GM19035 (cell line): ENCODE measurements around the gene IL6.
"Not testable (repeated sequence)": the region's sequence is repeated elsewhere in the genome, so short reads cannot be mapped to it uniquely, and the experiment has no call there.

Source experiments
- ATAC-seq: cut with Tn5 transposase; IDR thresholded peaks from one replicate; pipeline ENCODE4 v1.9.1; 2021; ENCODE audit not compliant: unreplicated experiment

The IL6 gene

GRCh38 chr7:22726907-22727713 is at the start of gene IL6:
IL6 (plus strand) TSS chr7:22727200; CDS start chr7:22727263, 63 bp downstream.
- ATAC-seq, result no peak

DNA sequence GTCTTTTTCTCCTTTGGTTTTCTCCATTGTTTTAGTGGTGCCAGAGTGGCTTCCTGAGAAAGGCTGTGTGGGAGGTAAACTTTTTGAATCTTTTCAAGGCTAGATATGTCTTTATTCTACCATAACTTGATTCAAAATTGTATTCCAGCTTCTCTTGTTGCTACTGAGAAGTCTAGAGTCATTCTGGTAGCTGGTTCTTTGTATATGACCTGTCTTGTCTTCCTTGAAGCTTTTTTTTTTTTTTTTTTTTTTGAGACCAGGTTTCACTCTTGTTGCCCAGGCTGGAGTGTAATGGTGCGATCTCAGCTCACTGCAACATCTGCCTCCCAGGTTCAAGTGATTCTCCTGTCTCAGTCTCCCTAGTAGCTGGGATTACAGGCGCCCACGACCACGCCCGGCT is 49.7 kb upstream of the IL6 start:
- ATAC-seq, result not testable (repeated sequence)

DNA sequence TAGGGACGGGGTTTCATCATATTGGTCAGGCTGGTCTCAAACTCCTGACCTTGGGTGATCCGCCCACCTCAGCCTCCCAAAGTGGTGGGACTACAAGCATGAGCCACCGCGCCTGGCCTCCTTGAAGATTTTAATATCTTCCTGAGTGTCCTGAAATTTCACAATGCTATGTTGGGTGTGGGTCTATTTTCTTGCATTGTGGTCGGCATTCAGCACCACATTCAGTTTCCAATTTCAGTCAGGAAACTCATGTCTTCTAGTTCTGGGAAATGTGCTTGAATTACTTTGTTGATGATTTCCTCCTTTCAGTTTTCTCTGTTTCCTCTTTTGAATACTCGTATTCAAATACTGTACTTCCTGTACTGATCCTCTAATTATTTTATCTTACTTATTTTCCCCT is 49.3 kb upstream of the IL6 start:
- no peak for ATAC-seq

DNA sequence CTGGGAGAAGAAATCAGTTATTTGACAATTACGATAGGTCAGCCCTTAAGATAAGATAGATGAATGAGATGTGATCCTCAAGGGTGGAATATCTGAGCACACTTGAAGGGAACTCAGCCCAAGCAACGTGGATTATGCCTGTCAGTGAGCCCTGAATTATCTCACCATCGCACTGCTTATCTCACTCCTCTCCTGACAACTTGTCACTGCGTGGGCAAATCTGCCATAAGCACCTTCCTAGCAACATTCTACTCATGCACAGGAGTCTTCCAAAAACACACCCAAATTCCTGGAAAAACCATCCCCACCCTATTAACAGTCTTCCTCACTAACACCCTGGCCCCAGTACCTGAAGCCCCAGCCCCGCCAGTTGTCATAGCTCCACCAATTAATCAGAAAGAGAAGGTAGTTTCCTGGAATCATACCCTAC is 46.5 kb upstream of the IL6 start:
- no peak for ATAC-seq

DNA sequence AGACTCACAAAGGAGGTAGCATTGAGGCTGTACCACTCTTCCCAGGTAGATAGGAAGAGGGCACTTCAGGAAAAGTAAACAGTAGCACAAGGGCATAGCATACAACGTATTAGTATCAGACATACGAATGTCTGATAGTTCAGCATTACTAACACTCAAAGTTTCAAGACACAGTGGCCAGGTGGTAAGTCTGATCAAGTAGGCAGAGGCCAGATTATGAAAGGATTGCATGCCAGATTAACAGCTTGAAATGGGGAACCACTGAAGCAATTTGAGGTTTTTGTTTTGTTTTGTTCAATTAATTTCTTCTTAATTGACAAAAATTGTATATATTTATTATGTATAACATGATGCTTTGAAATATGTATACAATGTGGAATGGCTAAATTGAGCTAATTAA is 45.7 kb upstream of the IL6 start:
- ATAC-seq, result no peak

DNA sequence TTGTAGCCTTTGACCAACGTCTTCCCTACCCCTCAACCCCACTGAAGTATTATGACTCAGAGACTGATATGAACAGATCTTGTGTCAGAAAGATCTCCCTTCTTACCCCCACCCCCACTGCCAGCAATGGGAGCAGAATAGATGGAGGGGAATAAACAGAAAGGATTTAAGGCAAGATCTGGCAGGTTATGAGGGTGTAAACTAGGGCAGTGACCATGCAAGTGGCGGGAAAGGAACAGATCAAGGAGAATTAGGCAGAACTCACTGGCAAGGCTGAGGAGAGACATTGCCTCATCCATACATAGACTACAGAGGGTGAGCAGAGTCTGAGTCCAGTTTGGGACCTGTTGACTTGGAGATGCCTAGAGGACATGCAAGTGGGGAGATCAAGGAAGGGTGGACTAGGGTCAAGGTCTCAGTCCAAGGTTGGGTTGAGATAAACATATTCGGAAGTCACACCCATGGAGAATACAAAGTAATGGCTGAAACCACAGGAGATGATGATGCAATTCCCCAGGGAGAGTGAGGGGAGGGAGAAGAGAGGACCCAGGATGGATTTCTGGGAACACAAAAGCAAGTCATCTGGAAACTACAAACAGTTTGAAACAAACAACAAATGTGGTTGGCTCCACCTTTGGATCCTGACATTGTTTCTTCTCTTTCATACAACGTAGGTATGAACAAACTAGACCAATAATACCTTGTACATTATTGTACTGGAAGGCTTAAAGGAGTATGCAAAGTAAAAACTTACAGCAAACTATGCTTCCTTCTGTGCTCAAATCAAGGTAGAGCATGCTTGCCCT is 44.9 kb upstream of the IL6 start:
- no peak for ATAC-seq

DNA sequence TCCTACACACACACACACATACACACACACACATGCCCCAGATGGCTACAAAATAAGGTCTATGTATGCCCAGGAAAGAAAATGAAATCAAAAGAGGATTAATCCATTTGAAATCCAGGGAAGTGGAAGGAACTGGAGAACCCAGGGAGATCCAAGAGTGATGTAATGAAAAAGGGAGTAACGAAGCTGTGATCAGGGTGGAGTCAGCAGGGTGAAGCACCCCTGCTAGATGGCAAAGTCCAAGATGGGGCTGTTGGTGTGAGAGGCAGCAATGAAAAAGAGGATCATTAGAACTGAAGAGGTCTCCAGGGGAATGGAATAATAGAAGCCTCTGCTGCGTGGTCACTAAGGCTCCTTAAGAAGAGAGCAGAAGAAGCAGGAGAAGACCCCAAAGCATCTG is 43.6 kb upstream of the IL6 start:
- ATAC-seq, result no peak

GRCh38 chr7:22686620-22687019 is 40.4 kb upstream of the IL6 start:
- ATAC-seq, result no peak

GRCh38 chr7:22688084-22688483 is 38.9 kb upstream of the IL6 start:
- ATAC-seq, result no peak

- not testable (repeated sequence) for ATAC-seq
These were observed 38.1 kb upstream of the IL6 start for GRCh38 chr7:22688934-22689333.

DNA sequence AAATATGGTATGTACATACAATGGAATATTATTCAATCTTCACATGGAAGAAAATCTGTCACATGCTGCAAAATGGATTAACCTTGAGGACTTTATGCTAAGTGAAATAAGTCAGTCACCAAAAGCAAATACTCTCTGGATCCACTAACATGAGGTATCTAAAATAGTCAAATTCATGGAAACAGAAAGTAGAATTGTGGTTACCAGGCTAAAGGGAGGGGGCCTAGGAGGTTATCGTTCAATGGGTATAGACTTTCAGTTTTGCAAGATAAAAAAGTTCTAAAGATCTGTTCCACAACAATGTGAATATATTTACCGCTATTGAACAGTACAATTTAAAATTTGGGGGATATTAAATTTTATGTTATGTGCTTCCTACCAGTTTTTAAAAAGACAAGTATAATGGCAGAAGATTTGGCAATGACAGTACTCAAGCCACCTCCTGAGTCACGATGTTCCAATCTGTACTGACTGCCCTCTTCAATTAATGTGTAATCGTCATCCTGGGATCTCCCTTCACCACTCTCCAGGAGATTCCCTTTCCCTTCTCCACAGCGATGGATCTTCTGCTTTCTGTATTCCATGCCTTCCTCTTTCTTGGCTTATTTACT is 32.3 kb upstream of the IL6 start:
- no peak for ATAC-seq

DNA sequence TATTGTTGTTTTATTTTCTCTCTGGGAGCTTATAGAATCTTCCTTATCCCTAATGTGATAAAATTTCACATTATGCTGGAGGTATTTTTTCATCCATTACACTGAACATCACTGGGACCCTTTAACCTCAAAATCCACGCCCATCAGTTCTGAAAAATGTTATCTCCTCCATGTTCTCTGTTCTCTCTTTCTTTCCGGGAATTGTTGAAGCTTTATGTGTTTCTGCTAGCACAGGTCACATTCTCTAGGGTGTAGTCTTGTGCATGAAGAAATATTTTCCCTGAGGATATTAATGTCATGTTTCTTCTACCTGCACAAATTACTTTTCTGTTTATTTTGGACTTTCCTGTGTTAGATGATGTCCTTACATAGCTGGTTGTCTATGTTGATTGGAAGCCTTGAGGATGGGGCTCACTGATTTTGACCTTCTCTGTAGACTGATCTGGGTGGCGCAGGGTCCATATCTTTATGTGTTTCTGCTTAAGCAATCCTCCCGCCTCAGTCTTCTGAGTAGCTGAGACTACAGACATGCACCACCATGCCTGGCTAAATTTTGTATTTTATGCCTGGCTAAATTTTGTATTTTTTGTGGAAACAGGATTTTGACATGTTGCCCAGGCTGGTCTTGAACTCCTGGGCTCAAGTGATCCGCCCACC is 31.4 kb upstream of the IL6 start:
- no peak for ATAC-seq

- ATAC-seq, result no peak
These were observed 30.3 kb upstream of the IL6 start for GRCh38 chr7:22696541-22697228.

- ATAC-seq, result no peak
These were observed 29.6 kb upstream of the IL6 start for GRCh38 chr7:22697322-22697859.

- peak; percentile 84 for ATAC-seq
These were observed 29.0 kb upstream of the IL6 start for GRCh38 chr7:22697876-22698606.

- ATAC-seq, result no peak
These were observed 28.2 kb upstream of the IL6 start for GRCh38 chr7:22698767-22699166.

DNA sequence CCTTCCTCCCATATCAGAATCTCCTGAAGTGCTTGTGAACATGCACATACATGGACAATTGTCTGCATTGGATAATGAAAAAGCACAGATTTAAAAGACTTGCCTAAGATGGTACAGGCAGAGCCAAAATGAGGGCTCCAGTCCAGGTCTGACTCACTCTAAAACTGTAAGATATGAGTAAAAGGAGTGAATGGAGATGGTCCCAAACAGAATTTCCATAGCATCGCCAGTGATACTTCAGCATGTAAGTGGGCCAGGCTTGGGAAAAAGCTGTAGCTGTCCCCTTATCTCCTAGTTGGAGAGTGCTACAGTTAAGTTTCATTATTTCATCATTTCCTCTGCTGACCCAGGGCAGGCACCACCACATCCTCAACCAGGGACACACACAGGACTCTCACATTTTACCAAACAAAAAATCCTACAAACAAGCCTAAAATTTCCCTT is 26.4 kb upstream of the IL6 start:
- no peak for ATAC-seq

DNA sequence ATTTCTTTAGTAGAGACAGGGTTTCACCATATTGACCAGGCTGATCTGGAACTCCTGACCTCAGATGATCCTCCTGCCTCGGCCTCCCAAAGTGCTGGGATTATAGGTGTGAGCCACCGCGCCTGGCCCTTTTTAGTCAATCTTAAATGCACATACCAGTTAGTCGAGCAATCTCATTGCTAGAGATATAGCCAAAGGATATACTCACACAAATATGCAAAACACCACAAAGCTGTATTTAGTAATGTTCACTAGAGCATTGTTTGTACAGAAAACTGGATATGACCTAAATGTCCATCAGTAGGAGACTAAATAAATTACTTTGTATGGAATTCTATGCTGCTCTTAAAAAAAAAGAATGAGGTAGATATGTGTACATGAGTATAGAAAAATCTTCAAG is 24.5 kb upstream of the IL6 start:
- ATAC-seq, result no peak

DNA sequence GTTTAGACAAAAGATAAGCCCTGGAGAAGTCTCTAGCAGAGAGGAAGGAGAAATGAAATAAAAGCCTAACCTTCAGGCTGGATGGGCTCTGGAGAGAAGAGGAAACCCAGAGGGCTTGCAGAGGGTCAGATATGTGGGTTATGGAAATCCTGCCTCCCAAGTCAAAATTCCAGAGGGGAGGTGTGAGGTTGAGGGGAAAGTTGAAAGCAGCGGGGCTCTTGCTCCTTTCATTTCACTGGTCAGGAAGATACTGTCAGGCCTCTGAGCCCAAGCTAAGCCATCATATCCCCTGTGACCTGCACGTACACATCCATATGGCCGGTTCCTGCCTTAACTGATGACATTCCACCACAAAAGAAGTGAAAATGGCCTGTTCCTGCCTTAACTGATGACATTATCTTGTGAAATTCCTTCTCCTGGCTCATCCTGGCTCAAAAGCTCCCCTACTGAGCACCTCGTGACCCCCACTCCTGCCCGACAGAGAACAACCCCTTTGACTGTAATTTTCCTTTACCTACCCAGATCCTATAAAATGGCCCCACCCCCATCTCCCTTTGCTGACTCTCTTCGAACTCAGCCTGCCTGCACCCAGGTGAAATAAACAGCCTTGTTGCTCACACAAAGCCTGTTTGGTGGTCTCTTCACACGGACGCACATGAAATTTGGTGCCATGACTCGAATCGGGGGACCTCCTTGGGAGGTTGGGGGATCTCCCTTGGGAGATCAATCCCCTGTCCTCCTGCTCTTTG is 23.7 kb upstream of the IL6 start:
- not testable (repeated sequence) for ATAC-seq
